Stimulated activated CD8-positive, alpha-beta memory T cell treated with anti-CD3 and anti-CD28 coated beads, Interleukin-2, amount 100 ng/mL, for 1 hour (primary cell): ENCODE results near the gene STK24.

Experiments
- DNase-seq, 2 donors: peaks; one replicate each; pipeline ENCODE4 v3.0.0-alpha.2; 2020; ENCODE audit warnings: low read depth in 2 of 2

Gene STK24

DNA sequence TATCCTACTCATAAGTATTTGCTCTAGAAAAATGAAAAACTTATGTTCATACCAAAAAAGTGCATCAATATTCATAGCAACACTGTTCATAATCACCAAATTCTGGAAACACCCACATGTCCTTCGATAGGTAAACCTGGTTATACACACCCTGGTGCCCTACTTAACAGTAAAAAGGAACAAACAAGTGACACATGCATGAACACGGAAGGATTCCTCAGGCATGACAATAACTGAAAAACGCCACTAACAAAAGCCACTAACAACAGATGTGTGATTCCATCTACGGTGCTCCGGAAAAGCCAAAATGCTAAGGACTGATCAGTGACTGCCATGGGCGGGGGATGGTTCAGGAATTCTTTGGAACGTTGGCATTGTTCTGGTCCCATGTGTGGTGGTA lies 65.5 kb downstream of the STK24 start:
- no peak for DNase-seq

DNA sequence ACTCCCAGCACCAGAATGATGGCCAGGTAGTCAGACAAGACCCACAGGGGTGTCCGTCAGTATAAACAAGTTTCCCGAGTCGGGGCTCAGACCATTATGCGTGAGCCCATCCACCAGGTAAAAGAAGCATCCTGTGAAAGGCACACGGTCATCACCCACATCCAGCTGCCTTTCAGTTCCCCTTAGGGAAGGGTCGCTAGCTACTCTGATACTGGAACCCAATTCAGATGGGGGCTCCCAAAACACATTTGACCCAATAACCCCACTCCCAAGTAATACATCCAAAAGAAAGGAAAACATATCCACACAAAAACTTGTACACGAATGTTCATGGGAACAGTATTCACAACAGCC lies 66.8 kb downstream of the STK24 start:
- no peak for DNase-seq

DNA sequence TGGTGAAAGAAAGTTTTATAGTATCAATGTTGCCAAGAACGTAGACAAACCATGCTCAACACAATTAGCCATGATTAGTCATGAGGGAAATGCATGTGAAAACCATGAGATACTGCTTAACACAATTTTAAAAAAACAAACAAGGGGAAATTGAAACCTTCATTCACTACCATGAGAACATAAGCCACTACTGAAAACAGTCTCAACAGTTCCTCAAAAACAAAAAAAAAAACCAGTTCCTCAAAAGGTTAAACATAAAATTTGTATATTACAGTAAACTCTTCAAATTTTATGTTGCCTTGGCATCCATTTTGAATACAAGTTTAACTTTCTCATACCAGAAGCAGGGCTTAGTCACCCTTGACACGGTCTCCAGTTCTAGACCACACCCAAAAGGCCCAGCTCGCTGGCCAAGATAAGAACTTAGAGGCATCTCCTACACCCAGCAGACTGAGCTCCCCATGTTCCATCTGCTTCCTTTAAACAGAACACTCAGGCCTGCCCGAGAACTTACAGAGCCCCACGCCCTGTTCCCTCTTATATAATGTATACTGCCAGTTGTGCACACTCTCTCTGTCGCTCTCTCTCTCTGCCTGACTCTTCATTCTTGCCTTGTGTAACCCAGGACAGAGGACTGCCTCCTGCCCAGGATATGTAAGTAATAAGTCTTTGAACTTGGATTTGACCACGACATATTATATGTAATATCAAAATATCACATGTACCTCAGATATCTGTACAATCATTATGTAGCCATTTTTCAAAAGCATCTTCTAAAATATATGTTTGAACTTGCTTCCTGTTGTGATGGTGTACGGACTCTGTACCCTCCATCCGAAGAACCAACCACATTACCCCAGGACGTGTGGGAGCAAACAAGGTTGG lies 67.4 kb downstream of the STK24 start:
- no peak for DNase-seq

DNA sequence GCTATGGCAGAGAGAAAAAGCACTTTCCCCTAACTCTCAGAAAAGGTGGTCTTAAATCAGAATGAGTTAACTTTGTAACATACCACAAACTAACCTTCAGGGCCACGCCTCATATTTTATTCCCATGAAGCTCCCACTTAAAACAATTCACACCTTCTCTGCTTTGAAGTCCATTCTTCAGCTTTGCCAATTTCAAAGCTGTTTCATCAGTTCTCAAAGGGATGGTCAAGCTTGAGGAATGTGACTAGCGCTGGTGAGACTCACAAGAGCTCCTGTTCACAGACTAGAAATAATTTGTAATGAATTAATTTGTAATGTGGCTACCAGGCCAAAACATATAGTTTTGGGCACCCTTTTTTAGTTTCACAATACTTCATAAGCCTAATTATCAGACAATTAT lies 68.2 kb downstream of the STK24 start:
- no peak for DNase-seq

DNA sequence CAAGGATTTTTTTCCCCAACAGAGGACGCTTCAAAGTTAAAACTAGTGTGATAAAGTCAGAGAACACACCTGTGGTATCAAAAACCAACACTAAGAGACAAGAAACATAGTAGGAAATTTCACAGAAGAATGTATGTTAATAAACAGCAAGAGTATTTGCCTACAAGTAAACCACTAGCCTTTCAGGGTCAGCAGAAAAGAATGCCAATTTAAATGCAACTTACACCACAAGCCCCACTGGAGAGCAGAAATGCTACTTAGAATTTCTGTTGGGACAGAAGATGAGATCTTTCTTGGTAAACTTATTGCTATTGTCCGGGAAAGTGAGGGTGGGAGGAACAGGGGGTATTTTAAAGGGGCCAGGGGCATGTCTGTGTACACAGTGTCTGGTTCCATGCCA lies 68.6 kb downstream of the STK24 start:
- DNase-seq: no peak

DNA sequence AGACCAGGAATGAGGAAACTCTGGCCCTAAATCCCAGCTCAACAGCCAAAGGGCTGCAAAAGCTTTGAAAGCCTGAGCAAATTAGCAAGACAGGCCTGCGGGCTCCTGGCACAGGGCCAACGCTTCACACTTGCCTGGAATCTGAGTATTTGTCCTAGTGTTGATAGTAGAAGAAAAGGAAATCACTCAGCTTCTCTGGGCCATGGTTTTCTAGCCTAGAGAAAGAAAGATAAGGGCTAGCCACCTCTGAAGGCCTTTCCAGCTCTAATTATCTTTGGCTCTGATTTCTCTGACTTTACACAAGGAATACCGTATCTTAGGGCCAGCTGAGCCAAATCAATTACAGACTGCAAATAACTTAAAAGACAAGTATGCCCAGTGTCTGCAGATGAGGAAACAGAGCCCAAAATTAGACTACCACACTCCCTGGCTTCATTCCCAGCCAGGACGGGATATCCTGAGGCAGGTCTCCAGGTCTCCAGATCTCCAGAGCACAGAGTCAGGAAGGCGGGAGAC lies 69.6 kb downstream of the STK24 start:
- DNase-seq: no peak

DNA sequence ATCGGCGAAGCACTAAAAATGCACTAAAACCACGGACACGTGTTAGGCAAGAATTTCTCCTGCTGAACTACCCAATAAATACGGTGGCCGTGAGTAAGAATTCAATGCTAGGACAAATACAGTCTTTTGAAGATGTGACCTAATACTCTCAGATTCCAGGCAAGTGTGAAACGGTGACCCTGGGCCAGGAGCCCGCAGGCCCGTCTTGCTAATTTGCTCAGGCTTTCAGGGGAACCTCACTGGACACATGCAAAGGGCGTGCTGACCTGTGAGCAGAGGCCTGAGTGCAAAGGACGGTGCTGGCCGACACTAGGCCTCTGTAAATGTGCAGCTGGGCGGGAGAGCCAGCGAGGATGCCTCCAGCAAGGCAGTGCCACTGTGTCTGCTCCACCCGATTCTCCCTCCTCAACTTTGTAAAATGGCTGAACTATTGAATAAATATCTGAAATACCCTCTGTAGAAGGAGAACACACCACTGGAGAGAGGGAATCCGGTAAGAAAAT lies 70.1 kb downstream of the STK24 start:
- no peak for DNase-seq

DNA sequence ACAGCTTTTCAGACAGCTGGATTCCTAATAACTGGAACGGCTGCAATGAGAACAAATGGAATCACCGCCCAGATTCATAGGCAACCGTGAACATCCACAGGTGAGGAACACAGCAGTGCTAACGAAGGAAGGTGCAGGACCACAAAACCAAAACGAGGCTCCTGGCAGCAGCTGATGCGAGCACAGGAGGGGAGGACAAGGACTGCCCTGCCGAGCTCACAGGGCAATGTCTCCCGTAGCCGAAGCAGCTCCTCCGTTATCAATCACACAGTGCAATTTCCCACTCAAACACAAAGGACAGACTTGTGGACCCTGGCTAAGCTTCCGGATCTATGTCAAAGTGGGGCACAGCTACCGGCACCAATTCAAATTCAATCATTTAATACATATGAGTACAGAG lies 70.6 kb downstream of the STK24 start:
- DNase-seq: no peak

DNA sequence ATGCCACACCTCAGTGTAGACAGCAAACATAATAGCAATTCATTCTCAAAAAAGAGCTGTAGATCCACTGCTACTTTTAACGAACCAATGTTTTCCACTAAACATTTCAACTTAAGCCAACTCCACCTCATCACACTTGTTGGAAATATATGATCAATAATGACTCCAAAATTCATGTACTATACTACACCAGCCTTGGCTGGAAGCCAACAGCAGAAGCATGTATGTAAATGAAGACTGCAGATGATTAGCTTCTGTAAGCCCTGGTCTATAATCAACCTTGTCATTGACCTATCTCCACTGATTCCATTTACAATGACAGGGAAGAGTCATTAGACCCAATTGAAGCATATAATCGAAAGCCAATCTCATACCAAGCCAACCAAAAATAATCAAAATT lies 71.7 kb downstream of the STK24 start:
- DNase-seq: no peak

DNA sequence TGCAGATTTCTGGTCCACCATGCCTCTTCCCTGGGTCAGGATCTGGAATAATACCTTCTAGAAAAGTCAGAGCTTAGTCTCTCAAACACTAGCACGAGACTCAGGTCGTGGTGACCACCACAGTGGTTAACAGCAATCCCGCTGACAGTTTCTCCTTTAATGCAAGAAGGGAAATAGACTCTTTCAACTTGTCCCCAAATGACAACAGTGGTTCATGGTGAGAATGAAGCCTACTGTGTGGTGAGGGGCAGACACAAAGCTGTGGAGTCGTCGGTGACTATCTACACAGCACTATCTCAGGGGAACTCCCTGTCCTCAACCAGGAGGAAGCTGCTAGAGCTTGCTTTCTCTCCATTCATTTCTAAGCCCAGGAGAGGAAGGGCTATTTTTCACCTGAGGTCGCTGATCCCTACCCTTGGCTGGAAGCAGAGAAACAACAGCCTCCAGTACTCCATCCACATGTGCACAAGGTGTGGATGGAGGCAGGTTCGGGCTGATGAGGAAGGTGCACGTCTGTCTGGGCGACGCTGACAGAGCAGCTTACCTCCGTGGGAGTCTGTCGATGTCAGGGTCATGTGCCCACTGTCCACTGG lies 72.4 kb downstream of the STK24 start:
- no peak for DNase-seq

DNA sequence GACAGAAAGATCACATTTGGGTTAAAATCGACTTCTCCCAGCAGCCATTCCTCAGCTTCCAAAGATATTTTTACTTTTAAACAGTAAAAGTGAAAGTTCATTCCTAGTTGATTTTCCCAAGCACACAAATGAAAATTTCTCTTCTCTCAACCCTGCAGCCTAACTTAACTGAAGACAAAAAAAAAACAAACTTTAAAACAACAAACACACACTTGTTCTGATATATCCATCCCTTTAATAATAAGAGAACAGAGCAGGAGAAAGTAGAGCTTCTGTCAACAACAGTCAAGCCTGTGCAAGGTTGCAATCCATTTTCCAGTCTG lies 72.9 kb downstream of the STK24 start:
- DNase-seq: no peak

DNA sequence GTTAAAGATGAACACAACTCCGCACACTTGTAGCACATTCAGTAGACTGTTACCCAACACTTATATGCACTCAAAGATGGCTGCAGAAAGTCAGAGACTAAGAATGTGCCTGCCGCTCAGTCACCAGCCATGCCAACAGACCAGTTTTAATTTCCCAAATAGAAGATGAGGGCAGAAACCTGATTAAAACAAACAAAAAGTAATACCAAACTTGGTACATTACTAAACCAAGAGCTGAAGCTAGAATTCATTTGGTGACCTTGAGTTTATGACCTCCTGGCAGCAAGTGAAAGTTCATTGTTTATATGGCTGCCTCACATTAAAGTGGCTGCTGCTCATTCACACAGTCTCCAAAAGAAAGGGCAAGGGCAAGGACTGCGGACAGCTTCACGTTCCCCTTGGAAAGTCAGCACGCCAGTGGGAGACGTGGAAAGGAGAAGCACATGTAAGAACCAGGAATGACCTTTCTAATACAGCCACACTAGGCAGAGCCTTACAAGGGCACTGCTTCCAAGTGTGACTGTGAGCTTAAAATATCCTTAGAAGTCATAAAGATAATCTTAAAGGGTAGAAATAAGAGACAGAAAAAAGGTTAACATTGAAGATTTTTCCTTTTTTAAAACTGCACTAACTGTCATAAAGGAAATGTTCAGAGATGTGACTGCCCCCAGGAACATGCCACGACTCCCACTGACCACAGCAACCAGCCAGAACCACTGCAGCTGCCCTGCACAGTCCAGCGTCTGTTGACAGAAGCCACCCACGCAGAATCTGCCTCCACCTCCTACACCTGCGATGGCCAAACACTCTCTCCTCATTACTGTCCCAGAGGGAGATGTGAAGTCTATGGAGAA lies 73.5 kb downstream of the STK24 start:
- no peak for DNase-seq

DNA sequence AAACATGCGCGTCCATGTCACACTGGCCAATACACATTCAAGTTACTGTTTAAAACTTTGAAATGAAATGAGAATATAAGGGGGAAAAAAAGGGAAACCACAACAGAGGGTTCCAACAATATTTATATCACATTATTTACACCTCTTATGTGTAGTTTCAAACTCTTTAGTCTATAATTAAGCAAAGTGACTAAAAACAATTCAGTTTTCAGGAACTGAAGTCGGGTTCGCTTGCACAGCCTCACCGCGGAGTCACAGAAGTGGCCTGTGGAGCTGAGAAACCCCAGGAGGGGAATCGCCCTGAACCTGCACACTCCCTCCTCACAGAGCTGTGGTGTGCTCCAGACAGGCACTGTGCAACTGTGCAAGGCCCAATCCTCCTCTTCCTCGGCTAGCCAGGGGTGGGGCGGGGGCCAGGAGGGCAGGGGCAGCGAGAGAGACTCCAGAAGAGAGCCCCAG lies 75.9 kb downstream of the STK24 start:
- DNase-seq: no peak

DNA sequence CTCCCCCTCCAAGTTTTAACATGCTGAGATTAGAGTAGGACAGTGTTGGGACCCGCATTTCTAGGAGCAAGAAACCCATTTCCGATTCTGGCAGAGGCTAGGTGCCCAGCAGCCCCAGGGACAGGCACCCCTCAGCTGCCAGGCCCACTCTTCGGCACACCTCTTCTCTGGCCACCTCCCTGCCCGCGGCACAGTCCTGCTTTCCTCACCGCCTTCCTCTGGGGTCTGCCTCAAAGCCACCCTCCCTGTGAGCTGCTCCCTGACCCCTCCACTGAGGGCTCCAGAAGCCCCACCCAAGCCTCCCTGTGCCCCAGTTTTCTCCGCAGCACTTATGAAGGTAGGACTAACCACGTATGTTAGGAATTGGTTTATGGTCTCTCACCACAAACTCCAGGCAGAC lies 79.9 kb downstream of the STK24 start:
- DNase-seq: no peak

DNA sequence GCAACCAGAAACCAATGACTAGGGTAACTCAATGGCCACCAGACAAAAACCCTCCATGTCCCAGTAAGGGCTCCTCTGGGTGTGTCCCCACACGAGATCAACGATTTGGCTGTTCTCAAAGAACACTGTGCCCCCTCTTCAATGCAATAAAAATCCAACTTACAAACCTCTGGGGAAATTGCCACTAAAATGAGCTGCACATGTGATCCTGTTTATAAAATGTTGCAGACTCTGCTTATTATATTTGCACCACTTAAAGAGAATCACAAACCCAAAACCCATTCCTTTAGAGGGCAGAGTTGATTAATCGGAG lies 80.5 kb downstream of the STK24 start:
- no peak for DNase-seq

DNA sequence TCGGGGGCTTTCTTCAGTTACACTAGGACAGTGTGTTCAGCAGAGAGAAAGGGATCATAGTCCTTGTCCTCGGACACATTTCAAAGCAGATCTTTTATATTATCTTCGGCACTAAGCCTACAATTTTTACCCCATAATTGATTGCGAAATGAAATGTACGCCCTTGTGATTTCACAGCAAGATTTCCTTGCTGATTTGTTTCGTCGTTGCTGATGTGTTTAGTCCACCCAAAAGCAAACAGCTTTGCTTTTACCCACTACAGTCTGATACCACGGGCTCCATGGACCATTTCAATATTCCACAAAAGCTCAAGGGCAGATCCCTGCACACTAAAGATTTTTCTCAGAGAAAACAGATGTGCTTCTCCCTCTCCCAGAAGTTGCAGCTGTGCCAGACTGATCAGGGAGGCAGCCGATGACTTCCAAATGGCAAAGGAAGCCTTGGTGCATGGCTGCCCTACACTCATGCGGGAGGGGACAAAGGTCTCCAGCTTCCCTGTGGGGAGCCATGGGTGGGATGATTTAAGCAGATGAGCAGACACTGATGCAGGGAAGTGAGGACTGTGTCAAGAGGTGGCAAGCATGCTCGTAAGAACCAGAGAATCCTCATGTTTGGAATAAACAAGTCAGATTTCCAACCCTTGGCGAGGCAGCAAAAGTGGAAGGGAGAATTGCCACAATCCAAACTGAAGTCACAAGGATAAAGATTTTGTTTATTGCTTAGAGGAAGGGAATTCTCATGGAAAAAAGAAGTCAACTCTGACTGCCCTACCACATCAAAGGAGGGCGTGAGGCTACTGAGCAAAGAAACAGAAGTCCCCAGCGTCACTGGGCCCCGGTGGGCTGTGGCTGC lies 81.1 kb downstream of the STK24 start:
- no peak for DNase-seq

DNA sequence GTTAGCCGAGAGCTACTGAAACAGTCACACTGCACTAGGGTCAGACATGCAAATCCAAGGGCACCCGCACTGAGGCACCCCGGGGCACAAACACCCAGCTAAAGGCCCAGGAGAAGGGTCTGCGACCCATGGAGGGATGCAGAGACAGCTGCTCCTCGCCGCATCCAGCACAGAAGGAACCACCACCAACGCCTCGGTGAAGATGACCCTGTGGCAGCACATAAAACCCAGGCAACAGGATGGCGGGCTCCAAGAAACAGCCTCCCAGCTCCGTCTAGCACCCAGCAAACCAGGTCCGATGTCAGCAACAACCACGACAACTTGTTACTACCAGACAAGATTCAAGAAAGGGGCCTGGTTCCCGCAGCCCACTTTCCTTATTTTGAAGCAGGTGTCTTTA lies 82.1 kb downstream of the STK24 start:
- DNase-seq: no peak

DNA sequence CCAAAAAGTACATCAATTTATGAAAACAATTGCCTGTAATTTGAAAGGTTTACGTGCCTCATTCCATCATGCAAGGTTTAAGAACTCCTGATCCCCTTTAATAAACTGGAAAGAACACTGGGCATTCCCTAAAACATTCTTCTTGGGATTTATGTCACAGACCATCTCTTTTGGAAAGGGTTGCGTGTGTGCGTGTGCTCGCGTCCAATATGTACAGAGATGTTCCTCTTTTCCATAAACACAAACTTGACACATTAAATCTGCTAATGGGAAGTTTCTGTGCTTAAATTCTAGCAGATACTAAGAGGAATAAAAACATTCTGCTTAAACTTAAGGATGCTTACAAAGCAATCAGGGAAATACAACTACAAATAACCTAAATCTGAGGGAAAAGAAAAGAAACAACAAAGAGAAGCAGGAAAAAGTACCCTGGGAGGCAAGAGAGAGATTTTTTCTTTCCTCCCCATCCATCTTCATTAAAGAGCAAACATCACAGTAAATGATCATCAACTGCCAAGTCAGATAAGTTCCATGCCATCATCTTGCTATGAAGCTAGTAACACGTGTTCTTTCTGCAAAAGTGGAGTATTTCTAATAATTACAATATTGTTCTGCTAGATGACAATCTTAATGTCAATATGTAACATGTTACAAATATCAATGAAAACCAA lies 83.7 kb downstream of the STK24 start:
- DNase-seq: no peak

DNA sequence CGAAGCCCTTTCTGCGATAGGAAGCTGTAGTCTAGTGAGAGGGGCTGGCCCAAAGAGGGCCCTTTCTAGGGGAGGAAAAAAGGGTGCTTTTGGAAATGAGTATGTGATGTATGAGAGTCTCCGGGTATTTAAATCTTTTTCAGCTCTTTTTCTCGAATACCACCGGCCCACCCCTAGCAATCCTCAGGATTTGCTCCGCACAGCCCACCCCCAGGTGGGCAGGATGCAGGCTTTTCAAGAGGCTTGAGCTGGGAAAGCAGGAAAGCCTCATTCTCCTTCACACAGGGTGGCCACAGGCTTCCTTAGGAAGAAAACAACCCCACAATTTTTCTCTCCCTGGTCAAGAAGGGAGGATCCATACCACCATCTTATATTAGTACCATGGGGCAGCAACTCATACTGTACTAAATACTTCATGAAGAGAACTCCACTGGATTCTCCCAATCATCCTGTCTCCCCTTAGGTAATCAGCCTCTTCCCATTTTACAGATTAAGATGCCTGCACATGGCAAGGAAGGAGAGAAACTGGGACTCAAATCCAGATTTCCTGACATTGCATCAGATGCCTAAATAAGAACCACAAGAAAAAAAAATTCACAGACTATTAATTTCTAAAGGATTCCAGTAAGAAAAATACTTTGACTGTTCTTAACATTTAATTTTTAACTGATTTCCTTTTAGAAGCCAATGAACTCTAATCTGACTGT lies 84.4 kb downstream of the STK24 start:
- DNase-seq: no peak

DNA sequence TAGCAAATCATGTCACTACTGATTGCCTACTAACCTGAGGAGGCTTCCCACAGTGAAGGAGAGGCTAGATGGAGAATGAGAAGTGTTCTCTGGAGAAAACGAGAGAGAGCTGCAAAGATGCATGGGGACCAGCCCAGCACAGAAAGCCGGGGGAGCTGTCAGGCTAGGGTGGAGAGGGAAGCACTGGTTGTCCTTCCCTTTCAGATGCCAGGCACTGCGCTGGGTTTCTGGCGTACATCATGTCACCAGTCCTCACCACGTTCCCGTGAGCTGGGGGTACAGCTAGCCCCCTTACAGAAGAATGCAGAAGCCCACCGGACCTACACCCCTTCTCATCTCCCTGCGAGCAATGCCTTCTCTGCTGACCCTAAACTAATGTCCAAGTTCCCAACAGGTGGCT lies 86.0 kb downstream of the STK24 start:
- DNase-seq: no peak
